ENCODE results near the gene PNMA8A.

PNMA8A gene

DNA sequence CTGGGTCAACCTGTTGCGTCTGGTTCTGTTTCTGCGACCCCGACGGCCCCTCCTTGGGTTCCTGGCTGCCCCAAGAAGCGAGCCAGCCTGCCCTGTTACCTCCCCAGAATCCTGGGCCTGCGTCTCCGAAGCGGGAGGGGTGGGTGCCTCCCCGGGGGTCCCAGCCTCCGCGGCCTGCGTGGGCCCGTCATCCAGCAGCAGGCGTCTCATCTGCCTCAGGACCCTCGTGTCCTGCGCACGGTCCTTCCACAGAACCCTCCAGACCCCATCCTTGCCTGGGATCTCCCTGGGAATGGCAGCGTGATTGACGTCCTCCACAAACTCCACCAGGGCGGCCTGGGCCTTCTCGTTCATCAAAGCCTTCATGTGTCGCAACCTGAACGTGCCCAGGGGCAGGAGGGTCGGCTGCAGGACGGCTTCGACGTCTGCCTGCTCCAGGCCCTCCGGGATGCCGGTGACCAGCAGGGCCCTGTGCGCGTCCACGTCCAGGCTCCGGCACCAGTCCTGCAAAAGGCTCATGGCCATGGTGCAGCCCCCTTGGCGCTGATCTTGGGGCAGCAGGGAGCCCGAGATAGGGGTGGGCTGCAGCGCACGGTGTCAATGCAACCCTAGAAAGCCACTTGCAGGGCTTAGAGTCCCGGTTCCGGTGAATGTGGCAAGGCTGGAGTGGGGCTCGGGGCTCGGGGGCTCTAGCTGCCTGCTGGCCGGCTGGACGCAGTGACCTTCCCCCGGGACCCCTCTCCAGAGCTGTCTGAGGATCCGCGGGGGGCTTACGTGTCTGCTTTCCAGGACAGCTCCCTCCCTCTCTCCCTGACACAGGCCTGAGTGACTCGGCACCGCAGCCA is 23.8 kb upstream of the PNMA8A start:
- H3K27me3 ChIP-seq (replicated peaks; ENCODE audit: control insufficient read depth, insufficient read depth, low read length) = peaks cover 3% of the 10 kb centered on the region
- DNase-seq (ENCODE audit: extremely low read depth, insufficient read length) = no peak
- H3K4me3 ChIP-seq (replicated peaks; ENCODE audit: low read depth, low read length) = no peak overlapping the region
- TF ChIP-seq, protein P1, sequence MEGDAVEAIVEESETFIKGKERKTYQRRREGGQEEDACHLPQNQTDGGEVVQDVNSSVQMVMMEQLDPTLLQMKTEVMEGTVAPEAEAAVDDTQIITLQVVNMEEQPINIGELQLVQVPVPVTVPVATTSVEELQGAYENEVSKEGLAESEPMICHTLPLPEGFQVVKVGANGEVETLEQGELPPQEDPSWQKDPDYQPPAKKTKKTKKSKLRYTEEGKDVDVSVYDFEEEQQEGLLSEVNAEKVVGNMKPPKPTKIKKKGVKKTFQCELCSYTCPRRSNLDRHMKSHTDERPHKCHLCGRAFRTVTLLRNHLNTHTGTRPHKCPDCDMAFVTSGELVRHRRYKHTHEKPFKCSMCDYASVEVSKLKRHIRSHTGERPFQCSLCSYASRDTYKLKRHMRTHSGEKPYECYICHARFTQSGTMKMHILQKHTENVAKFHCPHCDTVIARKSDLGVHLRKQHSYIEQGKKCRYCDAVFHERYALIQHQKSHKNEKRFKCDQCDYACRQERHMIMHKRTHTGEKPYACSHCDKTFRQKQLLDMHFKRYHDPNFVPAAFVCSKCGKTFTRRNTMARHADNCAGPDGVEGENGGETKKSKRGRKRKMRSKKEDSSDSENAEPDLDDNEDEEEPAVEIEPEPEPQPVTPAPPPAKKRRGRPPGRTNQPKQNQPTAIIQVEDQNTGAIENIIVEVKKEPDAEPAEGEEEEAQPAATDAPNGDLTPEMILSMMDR (IDR thresholded peaks at IDR 0.05; ENCODE audit: insufficient read depth, low read length, poor library complexity, severe bottlenecking) = no peak
- no peaks in the 10 kb centered on the region for H3K36me3 ChIP-seq (ENCODE audit: control insufficient read depth, insufficient read depth, low read length)

DNA sequence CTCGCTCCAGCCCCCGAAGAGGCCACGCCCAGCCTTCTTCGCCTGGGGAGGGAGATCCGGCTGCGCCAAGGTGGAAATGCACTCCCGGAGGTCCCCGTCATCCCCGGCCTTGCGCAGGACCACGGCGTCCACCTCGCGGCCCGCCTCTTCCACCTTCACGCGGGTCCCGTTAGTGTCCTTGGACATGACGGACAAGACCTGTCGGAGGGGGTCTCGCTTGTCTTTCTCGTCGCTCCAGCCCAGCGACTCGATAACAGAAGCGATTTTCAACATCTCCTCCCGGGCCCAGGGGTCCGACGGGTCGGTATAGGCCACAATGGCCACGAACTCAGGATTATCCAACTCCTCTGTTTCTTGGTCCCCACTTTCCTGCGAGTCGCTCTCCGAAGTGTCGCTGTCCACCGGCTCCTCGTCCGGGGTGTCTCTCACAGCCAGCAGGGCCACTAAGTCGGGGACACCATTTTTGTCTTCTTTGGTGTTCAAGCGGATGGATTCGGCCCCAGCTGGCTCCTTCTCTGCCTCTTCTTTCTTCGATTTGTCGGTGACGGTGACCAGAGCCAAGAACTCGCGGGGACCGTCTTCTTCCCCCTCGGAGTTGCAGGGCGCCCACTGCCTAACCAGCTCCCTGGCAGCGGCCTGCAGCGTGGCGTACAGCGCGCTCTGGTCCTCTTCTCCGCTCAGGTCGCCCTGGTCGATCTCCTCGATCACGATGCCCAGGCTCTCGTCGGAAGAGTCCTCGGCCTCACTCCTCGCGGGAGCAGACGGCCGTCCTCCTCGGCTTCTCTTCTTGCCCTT is 23.0 kb upstream of the PNMA8A start:
- Histone ChIP-seq H3K4me3 (replicated peaks; ENCODE audit: low read depth, low read length) (no peak overlapping the region), H3K27me3 (replicated peaks; ENCODE audit: control insufficient read depth, insufficient read depth, low read length) (peaks cover 3% of the 10 kb centered on the region), H3K36me3 (ENCODE audit: control insufficient read depth, insufficient read depth, low read length) (no peaks in the 10 kb centered on the region)
- TF ChIP-seq, protein P1 (IDR thresholded peaks at IDR 0.05; ENCODE audit: insufficient read depth, low read length, poor library complexity, severe bottlenecking) = no peak
- no peak for DNase-seq (ENCODE audit: extremely low read depth, insufficient read length)

DNA sequence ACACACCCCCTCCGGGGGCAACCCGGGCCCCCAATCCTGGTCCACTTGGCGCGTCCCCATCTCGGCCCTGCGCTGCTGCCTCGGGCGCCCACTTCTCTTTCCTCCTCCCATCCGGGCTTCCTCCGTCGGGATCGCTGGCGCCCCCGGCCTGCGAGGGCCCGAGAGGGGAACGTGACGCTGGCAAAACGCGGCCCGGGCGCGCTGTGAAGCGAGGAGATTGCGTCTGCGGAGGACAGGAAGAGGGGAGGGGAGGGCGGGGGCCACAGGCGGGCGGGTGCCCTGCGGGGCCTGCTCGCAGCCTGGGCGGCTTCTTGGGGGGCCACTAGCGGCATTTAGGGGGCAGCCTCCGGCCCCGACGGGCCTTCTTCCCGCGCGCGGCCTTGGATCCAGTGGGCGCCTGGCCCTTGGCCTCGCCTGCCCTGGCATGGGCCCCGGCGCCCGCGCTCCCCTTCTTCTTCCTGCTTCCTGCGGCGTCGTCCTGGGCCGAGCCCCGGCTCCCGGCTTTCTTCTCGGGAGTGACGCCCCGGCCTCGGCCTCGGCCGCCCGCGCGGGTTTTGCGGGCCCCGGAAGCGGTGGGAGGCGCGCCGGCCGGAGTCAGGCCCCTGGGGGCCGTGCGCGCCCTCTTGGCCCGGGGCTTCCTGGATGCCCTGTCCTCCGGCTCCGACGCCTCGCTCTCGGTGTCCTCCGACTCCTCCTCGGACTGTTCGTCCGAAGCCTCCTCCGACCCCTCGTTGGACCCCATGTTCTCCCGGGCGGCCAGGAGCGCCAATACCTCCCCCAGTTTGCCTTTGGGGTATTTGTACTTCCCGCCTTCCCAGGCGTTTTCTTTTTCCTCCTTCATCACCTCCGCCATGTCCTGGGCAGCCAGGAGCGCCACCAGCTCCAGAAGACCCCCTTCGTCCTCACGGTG is 22.1 kb upstream of the PNMA8A start:
- DNase-seq (ENCODE audit: extremely low read depth, insufficient read length) = no peak
- TF ChIP-seq, protein P1 (IDR thresholded peaks at IDR 0.05; ENCODE audit: insufficient read depth, low read length, poor library complexity, severe bottlenecking) = no peak
- Histone ChIP-seq H3K27me3 (replicated peaks; ENCODE audit: control insufficient read depth, insufficient read depth, low read length) (peaks cover 3% of the 10 kb centered on the region), H3K36me3 (ENCODE audit: control insufficient read depth, insufficient read depth, low read length) (no peaks in the 10 kb centered on the region), H3K4me3 (replicated peaks; ENCODE audit: low read depth, low read length) (no peak overlapping the region)

DNA sequence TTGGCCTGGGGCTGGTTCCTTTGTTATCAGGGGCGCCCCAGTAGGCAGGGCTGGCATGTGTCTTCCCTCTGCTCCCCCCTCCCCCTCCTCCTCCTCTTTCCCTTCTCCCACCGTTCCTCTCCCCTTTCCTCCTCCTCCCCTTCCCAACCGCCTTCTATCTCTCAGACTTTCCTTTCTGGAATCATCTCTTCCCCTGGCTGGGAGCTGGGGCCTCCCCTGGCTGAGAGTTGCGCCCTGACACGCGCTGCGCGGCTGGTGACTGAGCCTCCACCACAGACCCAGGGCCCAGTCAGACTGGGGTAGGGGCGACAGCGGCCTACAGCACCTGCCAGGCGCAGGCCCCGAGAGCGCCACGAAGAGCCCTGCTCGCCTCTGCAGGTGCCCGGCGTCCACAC is 21.5 kb upstream of the PNMA8A start:
- Histone ChIP-seq H3K36me3 (ENCODE audit: control insufficient read depth, insufficient read depth, low read length) (no peaks in the 10 kb centered on the region), H3K27me3 (replicated peaks; ENCODE audit: control insufficient read depth, insufficient read depth, low read length) (peaks cover 3% of the 10 kb centered on the region), H3K4me3 (replicated peaks; ENCODE audit: low read depth, low read length) (no peak overlapping the region)
- DNase-seq (ENCODE audit: extremely low read depth, insufficient read length) = no peak
- TF ChIP-seq, protein P1 (IDR thresholded peaks at IDR 0.05; ENCODE audit: insufficient read depth, low read length, poor library complexity, severe bottlenecking) = no peak

DNA sequence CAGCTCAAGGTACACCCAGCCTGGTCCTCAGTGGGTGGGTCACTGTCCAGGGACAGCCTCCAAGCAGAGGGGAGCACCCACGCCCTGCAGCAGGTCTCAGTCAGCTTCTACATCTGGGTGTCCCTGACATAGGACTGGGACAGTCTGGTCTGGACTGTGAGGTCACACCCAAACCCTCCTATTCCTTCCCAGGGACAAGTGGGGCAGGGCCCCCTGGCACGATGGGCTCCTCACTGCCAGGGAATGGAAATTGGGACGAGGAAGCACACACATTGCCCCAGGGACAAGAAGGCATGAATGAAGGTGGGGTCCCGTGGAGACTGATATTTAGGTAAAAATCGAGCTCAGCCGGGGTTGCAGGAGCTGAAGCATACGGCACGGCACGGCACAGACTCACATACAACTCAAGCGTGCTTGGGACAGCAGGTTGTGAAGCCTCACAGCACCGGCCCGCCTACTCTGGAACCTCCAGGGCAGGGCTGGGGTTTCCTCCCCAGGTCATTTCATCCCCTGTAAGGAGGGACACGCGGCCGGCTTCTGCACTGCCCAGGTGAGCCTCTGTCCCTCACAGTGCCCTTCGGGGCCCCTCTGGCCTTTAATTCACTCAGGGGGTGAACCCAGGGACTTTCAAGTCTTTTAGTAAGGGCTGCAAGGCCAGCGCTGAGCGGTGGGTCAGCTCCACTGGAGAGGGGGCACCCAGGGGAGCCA is 20.8 kb upstream of the PNMA8A start:
- Histone ChIP-seq H3K36me3 (ENCODE audit: control insufficient read depth, insufficient read depth, low read length) (no peaks in the 10 kb centered on the region), H3K4me3 (replicated peaks; ENCODE audit: low read depth, low read length) (no peak overlapping the region), H3K27me3 (replicated peaks; ENCODE audit: control insufficient read depth, insufficient read depth, low read length) (peaks cover 3% of the 10 kb centered on the region)
- TF ChIP-seq, protein P1 (IDR thresholded peaks at IDR 0.05; ENCODE audit: insufficient read depth, low read length, poor library complexity, severe bottlenecking) = no peak
- DNase-seq (ENCODE audit: extremely low read depth, insufficient read length) = no peak

Data from GM06990 (cell line).